NCI-H1436 treated with DMSO at 0.1 percent for 48 hours (cell line): Measurements from ENCODE around the gene NINL.
"Not testable (repeated sequence)": the region's sequence is repeated elsewhere in the genome, so short reads cannot be mapped to it uniquely, and the experiment has no call there.

ENCODE experiments used
- DNase-seq: peaks from one replicate; lab custom pipeline; 2025; lab: John Stamatoyannopoulos, UW

The NINL gene

DNA sequence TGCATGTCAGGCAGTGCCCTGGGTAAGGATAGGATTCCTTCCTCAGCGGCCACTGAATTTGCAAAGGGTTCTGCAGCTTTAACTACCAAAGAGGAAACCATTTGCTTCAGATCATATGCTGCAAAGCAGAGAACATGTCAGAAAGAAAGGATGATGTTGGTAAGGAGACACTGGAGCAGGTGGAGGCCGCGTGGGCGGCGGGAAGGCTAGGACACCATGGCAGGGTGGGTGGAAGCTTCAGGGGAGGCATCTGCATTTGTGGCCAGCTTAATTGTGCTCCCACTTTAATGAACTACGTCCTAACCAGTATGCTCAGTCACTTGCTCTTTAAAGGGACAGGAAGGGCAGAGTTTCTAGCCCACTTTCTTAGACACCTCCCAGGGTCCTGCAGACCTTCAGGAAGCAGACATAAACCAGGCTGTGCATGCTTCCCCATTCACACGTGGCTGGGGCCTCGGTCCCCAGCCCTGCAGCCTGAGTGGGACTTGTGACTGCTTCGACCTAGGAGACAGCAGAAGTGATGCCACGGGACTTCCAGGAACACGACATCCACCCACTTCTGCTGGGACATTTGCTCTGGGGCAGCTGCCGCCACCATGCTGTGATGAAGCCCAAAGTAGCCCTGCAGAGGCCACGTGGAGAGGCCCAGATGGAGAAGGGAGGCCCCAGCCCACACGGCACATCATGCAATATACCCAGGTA lies 101.7 kb downstream of the NINL start:
- DNase-seq = no peak

DNA sequence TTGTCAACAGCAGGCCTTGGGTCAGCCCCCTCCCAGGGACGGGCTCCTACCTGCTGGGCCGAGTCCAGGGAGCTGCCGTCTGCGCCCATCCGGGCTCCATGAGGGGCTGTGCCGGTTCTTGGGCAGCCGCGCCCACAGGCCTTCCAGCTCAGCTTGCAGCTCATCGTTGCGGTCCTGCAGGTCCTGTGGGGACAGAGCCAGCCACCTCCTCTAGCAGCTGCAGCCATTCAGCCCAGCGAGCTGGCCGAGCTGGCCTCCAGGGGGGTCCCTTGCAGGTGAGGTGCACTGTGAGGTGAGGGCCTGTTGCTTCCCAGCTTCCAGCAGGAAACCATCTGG lies 103.4 kb downstream of the NINL start:
- DNase-seq = no peak

DNA sequence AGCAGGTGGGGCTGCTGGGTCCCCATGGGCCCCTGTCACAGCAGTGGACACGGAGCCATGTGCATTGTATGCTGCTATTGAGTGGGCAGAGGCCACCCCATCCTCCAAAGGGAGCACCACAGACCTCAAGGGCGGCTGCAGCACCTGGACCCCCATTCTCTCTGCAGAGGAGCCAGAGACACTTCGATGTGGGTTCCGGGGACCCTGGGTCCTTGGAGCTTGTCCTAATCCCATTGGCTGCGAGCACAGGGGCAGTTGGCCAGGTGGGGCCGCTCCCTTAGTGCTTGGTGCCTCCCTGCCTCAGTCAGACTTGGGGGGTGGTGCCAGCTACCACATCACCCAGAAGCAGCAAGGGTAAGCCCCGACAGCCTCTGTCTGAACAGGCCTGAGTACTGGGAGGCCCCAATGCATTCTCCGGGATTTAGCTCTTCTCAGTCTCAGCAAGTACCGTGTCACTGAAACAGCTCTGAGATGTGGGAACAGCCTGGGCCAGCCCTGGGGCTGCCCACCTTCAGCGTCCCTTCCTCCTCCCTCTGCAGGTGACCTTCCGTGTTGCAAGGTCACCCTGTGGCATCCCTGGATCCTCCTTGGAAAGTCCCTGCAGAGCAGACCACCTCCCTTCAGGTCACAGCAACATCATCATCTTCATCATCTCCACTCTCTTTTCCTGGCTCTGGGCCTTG lies 104.0 kb downstream of the NINL start:
- DNase-seq = no peak

DNA sequence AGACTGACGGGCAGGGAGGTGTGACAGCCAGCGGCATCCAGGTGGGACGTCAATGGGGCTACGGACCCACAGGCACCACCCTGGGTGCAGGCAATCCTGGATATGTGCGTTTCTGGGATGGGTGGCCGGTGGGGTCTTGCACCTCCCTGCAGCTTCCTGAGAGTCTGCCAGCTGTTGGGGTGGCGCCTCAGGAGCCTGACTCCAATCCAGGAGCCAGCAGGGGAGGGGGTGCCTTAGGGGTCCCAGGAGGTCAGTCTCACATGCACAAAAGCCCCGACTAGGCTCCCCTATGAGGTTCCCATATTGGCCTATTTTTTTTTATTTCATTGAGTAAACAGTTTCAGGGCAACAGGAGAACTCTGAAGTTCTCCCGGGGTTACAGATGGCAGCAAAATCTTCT lies 104.5 kb downstream of the NINL start:
- no peak for DNase-seq

DNA sequence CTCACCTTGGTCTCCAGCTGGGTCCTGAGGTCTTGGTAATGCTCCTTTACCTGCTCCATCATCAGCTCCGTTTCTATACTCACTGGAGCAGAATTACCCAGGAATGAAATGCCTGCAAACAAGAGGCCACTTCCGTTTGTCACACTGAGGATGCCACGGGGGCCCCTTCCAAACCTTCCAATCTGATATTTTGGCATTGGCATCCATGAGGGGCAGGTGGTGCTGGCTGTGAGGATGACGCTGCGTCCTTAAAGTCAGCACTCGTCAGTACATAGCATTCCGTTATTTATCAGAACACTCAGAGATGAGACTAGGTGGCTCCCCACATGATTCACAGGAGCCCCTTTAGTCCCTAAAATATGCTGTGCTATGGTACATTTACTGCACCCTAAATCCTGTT lies 105.2 kb downstream of the NINL start:
- DNase-seq = no peak

DNA sequence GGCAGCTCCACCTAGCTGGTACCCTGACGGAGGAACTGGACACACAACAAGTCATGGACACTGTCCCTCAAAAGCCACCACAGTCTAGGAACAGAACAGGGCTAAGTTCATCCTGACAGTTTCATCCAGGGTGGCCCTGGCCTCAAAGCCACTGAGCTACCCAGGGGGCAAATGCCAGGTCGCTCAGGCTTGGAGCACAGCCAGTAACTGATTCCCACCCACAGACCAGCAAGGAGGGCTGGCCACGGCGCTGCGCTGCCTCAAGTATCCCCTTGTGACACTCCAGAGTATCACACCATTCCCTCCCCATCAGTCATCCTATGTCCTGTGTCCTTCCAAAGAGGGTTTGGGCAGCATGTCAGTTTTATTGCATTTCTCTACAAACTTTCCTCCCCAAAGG lies 105.7 kb downstream of the NINL start:
- no peak for DNase-seq

DNA sequence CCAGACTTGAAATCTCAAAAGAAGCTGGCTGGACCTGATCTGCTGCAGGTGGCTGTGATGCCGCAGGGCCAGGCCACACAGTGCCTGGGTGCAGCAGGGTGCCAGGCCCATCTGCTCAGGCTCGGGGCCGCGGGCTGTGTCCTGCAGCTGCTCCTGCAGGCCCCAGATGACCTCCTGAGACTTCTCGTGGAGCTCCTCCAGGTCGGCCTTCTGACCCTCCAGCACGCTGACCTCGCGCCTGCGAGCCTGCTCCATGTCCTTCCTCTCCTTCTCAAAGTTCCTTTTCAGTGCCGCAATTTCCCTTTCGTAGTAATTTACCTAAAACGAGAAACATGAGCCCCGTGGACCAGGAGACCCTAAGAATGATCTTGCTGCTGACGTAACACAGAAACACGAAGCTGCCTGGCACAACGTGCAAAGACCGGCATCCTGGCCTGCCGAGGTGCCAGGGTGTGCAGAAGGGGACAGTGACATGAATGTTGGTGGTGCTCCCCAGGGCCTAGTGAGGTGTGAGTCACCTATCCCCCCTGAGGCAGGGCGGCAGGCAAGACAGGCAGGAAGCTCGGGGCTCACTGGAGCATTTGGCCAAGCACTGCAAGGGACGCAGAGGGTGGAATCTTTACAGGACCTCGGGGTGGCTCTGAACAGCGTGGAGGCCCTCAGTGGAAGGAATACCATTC lies 106.3 kb downstream of the NINL start:
- no peak for DNase-seq

DNA sequence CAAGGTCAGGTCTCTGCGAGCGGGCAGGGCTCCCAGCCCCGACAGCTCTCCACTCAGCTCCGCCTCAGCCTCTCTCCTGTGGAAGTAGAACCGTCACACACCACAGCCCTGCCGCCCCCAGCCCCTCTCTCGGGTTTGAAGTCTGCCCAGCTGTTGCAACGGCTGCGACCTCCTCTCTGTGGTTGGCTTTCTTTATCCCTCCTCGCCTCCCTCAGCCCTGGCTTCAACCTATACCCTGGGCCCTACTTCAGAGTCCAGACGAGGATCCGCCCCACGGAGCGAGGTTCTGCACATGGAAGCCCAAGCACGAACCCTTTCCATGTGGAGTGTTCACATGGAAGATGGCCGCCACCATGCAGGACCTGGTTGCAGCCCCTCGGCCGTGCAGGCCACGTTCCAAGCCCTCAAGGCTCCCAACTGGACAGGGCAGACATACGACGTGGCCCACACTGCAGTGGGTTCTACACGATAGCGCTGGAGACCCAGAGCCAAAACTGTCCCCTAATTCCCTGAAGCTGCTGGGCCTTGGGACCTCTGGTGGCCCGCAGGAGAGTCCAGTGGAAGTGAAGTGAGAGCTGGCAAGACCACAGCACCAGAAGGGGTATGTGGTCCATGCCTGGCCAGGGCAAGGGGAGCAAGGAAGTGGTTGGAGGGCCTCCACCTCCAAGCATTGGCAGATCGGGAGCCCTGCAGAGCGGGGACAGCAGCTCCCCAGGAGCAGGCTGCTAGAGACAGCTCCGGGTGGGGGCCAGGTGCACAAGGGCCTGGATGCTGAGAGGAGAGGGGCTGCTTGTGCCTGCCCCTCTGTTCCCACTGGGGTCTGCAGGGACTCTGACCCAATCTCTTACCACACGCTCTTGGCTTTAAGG lies 108.1 kb downstream of the NINL start:
- DNase-seq = no peak

DNA sequence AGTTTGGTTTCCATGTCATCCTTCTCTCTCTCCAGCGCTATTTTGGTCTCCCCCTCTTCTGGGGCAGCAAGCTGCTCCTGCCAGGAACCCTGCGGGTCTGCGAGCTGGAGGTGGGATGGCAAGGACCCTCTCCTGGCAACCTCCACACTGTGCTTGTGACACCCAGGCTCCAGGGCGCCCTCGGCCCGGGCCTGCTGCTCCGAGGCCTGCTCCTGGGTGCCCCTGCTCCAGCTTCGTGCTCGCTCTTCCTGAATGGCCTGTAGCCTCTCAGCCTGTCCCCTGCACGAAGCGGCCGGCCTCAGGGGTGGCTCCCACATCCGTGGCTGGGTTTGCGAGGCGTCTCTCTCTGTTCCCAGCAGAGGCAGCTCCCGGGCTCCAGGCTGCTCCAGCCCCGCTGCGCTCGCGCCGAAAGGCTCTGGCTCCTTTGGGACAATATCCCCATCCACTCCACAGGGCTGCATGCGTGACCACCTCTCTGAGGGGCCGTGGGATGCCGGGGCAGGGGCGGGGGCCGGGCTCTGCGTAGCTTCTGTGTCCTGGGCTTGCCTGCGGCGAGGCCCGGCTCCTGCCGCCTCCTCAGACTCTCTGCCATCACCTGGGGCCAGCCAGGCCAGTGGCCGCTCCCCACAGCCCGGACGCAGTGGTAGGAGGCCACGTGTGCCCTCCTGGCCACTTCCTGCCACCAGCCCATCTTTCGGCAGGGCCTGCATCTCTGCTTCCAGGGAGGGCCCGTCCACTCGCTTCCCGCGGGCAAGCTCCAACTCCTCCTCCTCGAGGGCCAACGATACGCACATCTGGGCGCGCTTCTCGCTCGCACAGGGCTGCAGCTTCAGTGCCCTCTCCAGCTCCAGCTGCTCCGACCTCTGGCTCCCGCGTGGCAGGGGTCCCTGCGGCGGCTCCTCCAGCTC lies 109.0 kb downstream of the NINL start:
- DNase-seq = no peak

DNA sequence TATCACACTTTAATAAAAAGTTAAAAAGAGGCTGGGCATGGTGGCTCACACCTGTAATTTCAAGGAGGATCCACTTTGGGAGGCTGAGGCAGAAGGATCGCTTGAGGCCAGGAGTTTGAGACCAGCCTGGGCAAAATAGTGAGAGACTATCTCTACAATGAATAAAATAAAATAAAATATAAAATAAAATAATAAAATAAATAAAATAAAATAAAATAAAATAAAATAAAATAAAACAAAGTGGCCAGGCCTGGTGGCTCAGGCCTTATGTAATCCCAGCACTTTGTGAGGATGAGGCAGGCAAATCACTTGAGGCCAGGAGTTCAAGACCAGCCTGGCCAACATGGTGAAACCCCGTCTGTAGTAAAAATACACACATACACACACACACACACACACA lies 112.0 kb downstream of the NINL start:
- DNase-seq = not testable (repeated sequence)

DNA sequence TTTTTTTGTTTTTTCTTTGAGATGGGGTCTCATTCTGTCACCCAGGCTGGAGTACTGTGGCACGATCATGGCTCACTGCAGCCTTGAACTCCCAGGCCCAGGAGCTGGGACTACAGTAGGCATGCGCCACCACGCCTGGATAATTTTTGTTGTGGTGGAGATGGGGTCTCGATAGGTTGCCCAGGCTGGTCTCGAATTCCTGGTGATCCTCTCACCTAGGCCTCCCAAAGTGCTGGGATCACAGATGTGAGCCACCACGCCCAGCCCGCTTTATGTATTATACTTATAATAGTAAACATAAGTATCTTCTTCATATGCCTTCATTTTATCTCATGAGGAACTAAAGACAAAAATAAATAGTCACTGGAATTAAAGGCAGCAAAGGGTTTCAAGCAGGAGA lies 114.3 kb downstream of the NINL start:
- no peak for DNase-seq

DNA sequence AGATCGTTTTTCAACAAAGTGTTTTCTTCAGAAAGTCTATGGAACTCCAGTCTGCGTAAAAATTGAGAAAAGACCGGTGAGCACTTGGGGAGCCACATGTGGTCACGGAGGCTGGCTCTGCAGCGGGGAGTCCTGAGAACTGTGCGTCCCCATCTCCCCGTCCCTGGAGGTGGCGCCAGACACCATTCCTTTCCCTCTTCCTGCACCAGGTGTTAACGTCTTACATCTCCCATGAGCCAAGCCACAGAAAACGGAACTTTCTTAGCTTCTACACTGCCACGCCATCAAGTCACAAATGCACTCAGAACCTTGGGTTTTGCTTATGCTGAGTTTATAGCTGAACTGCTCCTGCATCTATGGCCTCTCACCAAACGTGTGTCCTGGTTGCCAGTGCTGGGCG lies 115.3 kb downstream of the NINL start:
- DNase-seq = no peak

DNA sequence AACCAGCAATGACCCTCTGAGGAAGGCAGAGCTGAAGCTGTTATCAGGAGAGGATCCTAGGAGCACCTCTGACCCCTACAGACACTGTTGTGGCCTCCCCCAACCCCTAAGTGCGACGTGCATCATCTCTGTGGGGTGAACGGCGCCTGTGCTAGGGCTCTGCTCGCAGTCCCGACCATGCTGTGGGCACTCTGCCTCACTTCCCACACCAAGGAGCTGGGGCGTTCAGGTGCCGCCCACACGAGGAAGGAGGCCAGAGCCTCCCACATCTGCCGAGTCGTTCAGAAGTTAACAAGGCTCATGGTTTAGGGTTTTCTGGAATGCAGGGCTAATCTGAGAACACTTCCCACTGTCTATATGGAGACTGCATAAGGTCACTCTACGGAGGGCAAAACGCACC lies 115.8 kb downstream of the NINL start:
- DNase-seq = no peak

DNA sequence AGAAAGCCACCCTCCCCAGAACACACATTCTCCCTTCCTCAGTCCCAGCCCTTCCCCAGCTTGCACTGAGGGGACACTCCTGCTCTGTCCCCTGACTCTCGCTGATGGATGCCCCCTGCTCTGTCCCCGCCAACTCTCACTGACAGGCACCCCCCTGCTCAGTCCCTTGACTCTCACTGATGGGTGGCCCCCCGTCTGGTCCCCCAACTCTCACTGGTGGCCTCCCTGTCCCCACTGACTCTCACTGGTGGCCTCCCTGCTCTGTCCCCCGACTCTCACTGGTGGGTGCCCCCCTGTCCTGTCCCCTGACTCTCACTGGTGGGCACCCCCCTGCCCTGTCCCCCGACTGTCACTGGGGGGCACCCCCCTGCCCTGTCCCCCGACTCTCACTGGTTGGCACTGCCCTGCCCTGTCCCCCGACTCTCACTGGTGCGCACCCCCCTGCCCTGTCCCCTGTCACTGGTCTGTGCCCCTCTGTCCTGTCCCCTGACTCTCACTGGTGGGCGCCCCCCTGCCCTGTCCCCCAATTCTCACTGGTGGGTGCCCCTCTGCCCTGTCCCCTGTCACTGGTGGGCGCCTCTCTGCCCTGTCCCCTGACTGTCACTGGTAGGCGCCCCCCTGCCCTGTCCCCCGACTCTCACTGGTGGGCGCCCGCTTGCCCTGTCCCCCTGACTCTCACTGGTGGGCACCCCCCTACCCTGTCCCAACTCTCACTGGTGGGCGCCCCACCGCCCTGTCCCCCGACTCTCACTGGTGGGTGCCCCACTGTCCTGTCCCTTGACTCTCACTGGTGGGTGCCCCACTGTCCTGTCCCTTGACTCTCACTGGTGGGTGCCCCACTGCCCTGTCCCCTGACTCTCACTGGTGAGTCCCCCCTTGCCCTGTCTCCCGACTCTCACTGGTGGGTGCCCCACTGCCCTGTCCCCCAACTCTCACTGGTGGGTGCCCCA lies 116.9 kb downstream of the NINL start:
- no peak for DNase-seq

DNA sequence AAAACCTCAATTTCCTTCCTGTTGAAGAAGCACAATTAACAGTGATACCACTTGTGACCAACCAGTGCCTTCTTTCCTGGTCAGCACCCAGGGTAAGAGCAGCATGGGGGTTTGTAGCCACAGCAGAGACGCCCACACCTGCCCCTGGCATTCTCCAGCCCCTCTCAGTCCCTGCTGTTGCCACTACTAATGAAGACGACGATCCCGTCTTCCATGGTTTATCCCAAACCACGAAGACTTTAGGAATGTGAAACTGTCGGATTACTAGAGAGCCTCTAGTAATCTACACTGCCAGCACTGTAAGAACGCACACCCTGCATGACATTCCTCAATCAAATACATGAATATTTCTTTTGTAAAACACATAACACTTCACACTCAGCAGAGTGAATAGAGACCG lies 117.9 kb downstream of the NINL start:
- DNase-seq = no peak

DNA sequence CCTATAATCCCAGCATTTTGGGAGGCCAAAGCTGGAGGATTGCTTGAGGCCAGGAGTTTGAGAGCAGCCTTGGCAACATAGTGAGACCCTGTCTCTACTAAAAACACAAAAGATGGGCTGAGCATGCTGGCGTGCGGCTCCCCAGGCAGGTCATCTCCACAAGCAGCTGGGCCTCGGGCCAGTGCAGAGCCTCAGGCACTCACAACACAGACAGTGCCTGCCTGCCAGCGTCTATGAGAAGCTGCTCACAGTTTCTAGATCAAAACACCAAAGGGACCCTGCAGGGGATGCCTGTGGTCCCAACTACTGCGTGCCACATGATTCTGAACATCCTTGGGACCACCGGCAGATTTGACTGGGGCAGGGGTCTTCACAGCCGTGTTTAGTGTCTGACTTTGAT lies 118.5 kb downstream of the NINL start:
- no peak for DNase-seq

DNA sequence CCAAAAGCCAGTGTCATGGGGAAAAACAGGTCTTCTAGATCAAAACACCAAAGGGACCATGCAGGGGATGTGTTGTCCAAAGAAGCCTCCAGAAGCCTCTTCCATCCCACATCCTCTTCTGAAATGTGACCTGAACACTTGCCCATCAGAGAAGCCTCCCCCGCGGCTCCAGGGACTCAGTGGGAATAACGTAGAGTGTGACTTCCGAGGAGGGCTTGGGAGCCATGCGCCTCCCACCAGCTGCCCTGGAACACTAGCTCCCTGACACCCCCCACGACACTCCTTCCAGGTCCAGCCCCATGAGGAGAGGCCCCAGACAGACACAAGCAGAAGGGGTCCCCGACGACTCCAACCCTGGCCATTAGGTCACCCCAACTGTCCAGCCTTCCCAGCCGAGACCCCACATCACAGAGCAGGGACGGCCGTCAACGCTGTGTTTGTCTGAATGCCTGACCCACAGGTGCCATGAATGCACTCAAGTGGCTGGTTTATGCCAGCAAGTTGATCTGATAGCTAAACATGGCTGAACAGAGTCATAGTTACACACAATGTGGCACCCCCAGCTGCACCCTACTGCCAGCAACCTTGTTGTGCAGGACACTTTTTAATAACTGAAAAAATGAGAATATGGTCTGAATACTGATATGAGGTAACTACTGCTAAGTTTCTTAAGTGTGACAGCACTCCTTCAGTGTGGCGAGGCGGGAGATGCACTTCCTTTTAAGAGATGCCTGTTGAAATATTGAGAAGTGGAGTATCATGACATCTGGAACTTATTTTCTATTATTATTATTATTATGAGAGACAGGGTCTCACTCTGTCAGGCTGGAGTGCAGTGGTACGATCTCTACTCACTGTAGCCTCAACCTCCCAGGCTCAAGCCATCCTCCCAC lies 119.8 kb downstream of the NINL start:
- DNase-seq = no peak

DNA sequence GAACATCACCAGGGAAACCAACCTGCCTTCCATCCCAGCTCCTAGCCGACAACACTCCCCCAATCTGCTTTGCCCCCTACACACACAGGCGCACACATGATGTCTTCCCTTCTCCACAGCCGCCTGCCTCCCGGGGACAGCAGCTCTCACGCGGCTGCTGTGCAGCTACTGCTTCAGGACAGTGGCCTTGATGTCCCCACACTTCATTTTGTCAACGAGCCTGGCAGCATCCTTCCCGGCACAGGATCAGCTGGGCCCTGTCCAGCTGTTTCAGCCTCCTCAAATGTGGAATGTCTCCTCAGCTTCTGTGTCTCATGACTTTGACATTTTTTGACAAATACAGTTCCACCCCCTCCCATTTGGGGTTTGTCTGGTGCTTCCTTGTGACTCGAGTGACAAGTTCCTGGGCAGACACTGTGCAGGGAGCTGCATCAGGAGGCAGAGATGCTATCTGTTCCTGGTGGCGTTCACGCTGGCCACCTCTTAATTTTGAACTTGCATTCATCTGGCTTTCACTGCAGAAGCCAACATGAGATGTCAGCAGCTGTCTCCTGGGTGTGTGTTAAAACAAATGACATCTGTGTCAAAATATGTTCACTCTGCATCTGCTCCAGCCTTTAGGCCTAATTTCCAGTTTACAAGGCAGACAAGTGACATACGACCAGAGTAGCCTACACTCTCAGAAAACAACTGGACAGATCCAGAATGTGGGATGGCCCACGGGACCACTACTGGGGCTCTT lies 120.7 kb downstream of the NINL start:
- no peak for DNase-seq
